Neuronal stem cell (in vitro differentiated cells): Measurements from ENCODE around the gene CAMTA2.

Experiments used
- DNase-seq: peaks from one replicate; pipeline ENCODE4 v3.0.0-alpha.2; 2013; ENCODE audit warnings: low spot score
- H2AFZ ChIP-seq: one replicate; pipeline ENCODE4 v1.6.1; 2013; ENCODE audit warnings: mild to moderate bottlenecking, low read length, inconsistent platforms
- H2AK5ac ChIP-seq: 2 replicates; pipeline ENCODE4 v1.6.1; 2013; ENCODE audit warnings: low read depth, mild to moderate bottlenecking, inconsistent platforms, low read length, moderate library complexity, mixed read lengths
- H2BK120ac ChIP-seq: 2 replicates; pipeline ENCODE4 v1.6.1; 2013; ENCODE audit warnings: low read depth, mild to moderate bottlenecking, inconsistent platforms, low read length, moderate library complexity, mixed read lengths
- H2BK12ac ChIP-seq: one replicate; pipeline ENCODE4 v1.6.1; 2013; ENCODE audit warnings: low read length, inconsistent platforms
- H2BK15ac ChIP-seq: 2 replicates; pipeline ENCODE4 v1.6.1; 2013; ENCODE audit warnings: mild to moderate bottlenecking, low read length, inconsistent platforms, mixed read lengths
- H2BK5ac ChIP-seq: one replicate; pipeline ENCODE4 v1.6.1; 2013; ENCODE audit warnings: inconsistent platforms, mild to moderate bottlenecking, low read length, moderate library complexity
- H3K14ac ChIP-seq: one replicate; pipeline ENCODE4 v1.6.1; 2013; ENCODE audit warnings: low read length, inconsistent platforms
- H3K18ac ChIP-seq: 2 replicates; pipeline ENCODE4 v1.6.1; 2013; ENCODE audit warnings: low read length, inconsistent platforms
- H3K23ac ChIP-seq: 2 replicates; pipeline ENCODE4 v1.6.1; 2013; ENCODE audit warnings: low read depth, mild to moderate bottlenecking, mixed read lengths, low read length, inconsistent platforms; ENCODE audit not compliant: poor library complexity
- H3K27ac ChIP-seq: replicated peaks from 3 replicates; pipeline ENCODE4 v1.5.1; 2013; ENCODE audit warnings: low read length, inconsistent platforms
- H3K27me3 ChIP-seq, 3 experiments: 2 replicates each; pipeline ENCODE4 v1.6.1; 2013; ENCODE audit warnings: low read length in 3 of 3, mild to moderate bottlenecking in 2 of 3, inconsistent platforms in 1 of 3, low read depth in 1 of 3, mixed read lengths in 1 of 3, moderate library complexity in 1 of 3; ENCODE audit not compliant: control insufficient read depth in 3 of 3, insufficient read depth in 3 of 3
- H3K36me3 ChIP-seq, 2 donors: replicated peaks in 1 of 2; 2 replicates each; pipeline ENCODE4 v1.6.1; 2013; ENCODE audit warnings: low read length in 2 of 2; ENCODE audit not compliant: control insufficient read depth in 2 of 2, insufficient read depth in 2 of 2
- H3K4ac ChIP-seq: 2 replicates; pipeline ENCODE4 v1.6.1; 2013; ENCODE audit warnings: inconsistent platforms, mild to moderate bottlenecking, low read length, moderate library complexity
- H3K4me1 ChIP-seq, 2 donors: 1 replicate in 1 of 2; 2 replicates in 1 of 2; pipeline ENCODE4 v1.6.1; 2013; ENCODE audit warnings: low read length in 2 of 2, low read depth in 1 of 2; ENCODE audit not compliant: control insufficient read depth in 2 of 2, insufficient read depth in 1 of 2
- H3K4me2 ChIP-seq: one replicate; pipeline ENCODE4 v1.6.1; 2013; ENCODE audit warnings: mild to moderate bottlenecking, low read length, inconsistent platforms; ENCODE audit not compliant: insufficient read depth, poor library complexity, severe bottlenecking
- H3K4me3 ChIP-seq, 2 donors: 2 replicates each; pipeline ENCODE4 v1.5.1; 2013; ENCODE audit warnings: low read length in 2 of 2, mild to moderate bottlenecking in 2 of 2, inconsistent platforms in 1 of 2, moderate library complexity in 1 of 2
- H3K79me1 ChIP-seq: one replicate; pipeline ENCODE4 v1.6.1; 2013; ENCODE audit warnings: low read depth, mild to moderate bottlenecking, inconsistent platforms, low read length, moderate library complexity
- H3K9ac ChIP-seq: one replicate; pipeline ENCODE4 v1.6.1; 2013; ENCODE audit warnings: mild to moderate bottlenecking, low read depth, low read length, inconsistent platforms; ENCODE audit not compliant: poor library complexity
- H3K9me3 ChIP-seq, 2 donors: replicated peaks in 1 of 2; 2 replicates each; pipeline versions ENCODE3 to v1.6.1; 2013; ENCODE audit warnings: low read length in 2 of 2, mild to moderate bottlenecking in 2 of 2, inconsistent platforms in 1 of 2, low read depth in 1 of 2, mixed read lengths in 1 of 2, moderate library complexity in 1 of 2; ENCODE audit not compliant: control insufficient read depth in 2 of 2, insufficient read depth in 1 of 2
- H4K8ac ChIP-seq: one replicate; pipeline ENCODE4 v1.6.1; 2013; ENCODE audit warnings: low read depth, mild to moderate bottlenecking, inconsistent platforms, low read length, moderate library complexity
- H4K91ac ChIP-seq: one replicate; pipeline ENCODE4 v1.6.1; 2013; ENCODE audit warnings: low read length, low read depth, mild to moderate bottlenecking, inconsistent platforms; ENCODE audit not compliant: poor library complexity
- WGBS, 2 donors: extraction: QIAGEN DNeasy Blood & Tissue Kit; methylation state at CpG; one replicate each; pipeline ENCODE4 v1.1.7; 2013; ENCODE audit warnings: missing lambda C conversion rate in 2 of 2, mixed read lengths in 1 of 2; ENCODE audit not compliant: insufficient read length in 2 of 2, insufficient replicate concordance in 1 of 2; ENCODE audit errors: extremely low coverage in 2 of 2; 5-methylcytosine and 5-hydroxymethylcytosine counted together

Gene CAMTA2

GRCh38 chr17:5014357-5014756, 26.9 kb upstream of the CAMTA2 start:
- no peak overlapping the region for H2AFZ ChIP-seq
- no peak overlapping the region for H2AK5ac ChIP-seq
- H3K4ac ChIP-seq = no peak overlapping the region
- H3K27me3 ChIP-seq = no peaks in the 10 kb centered on the region
- WGBS, 2 donors = no CpG with 5 or more reads among the region's 4 CpGs
- no peak overlapping the region for H3K4me2 ChIP-seq
- no peak overlapping the region for H3K14ac ChIP-seq
- H2BK15ac ChIP-seq = no peak overlapping the region
- no peak for DNase-seq
- peaks cover 4% of the 10 kb centered on the region for H3K79me1 ChIP-seq
- H2BK5ac ChIP-seq = no peak overlapping the region
- H3K4me3 ChIP-seq = no peak overlapping the region
- H3K18ac ChIP-seq = no peak overlapping the region
- H3K9ac ChIP-seq = no peak overlapping the region
- H3K23ac ChIP-seq = peak overlapping the region; percentile 18
- no peak overlapping the region for H2BK12ac ChIP-seq
- no peaks in the 10 kb centered on the region for H3K9me3 ChIP-seq
- no peaks in the 10 kb centered on the region for H3K4me1 ChIP-seq
- H4K91ac ChIP-seq = no peak overlapping the region
- H2BK120ac ChIP-seq = no peak overlapping the region
- no peak overlapping the region for H4K8ac ChIP-seq
- peaks cover 32 to 80% of the 10 kb centered on the region in 2 donors for H3K36me3 ChIP-seq
- H3K27ac ChIP-seq = no peak overlapping the region

- no peak overlapping the region for H4K91ac ChIP-seq
- peaks cover 40 to 86% of the 10 kb centered on the region in 2 donors for H3K36me3 ChIP-seq
- H3K4me3 ChIP-seq = no peak overlapping the region
- no peak overlapping the region for H4K8ac ChIP-seq
- no peak overlapping the region for H3K4ac ChIP-seq
- no peak overlapping the region for H2BK120ac ChIP-seq
- H2BK5ac ChIP-seq = no peak overlapping the region
- WGBS, 2 donors = no CpG with 5 or more reads among the region's 6 CpGs
- no peak overlapping the region for H2BK15ac ChIP-seq
- H2BK12ac ChIP-seq = no peak overlapping the region
- H3K14ac ChIP-seq = no peak overlapping the region
- H3K9ac ChIP-seq = peak overlapping the region; percentile 39
- no peak overlapping the region for H3K18ac ChIP-seq
- H3K4me1 ChIP-seq = no peaks in the 10 kb centered on the region
- DNase-seq = no peak
- H2AFZ ChIP-seq = no peak overlapping the region
- H2AK5ac ChIP-seq = no peak overlapping the region
- H3K9me3 ChIP-seq = no peaks in the 10 kb centered on the region
- no peak overlapping the region for H3K23ac ChIP-seq
- no peak overlapping the region for H3K4me2 ChIP-seq
- H3K79me1 ChIP-seq = peaks cover 7% of the 10 kb centered on the region
- no peaks in the 10 kb centered on the region for H3K27me3 ChIP-seq
- no peak overlapping the region for H3K27ac ChIP-seq
Observed at GRCh38 chr17:5011928-5012327, 24.5 kb upstream of the CAMTA2 start.

- no peak overlapping the region for H3K27ac ChIP-seq
- no peak overlapping the region for H2BK120ac ChIP-seq
- no peak overlapping the region for H3K14ac ChIP-seq
- H2BK12ac ChIP-seq = no peak overlapping the region
- H3K79me1 ChIP-seq = peaks cover 11% of the 10 kb centered on the region
- DNase-seq = no peak
- H2BK5ac ChIP-seq = no peak overlapping the region
- H3K9ac ChIP-seq = peak overlapping the region; percentile 34
- no peak overlapping the region for H4K8ac ChIP-seq
- H2AK5ac ChIP-seq = no peak overlapping the region
- H3K36me3 ChIP-seq = peaks cover 52 to 80% of the 10 kb centered on the region in 2 donors
- no peak overlapping the region for H2BK15ac ChIP-seq
- H3K9me3 ChIP-seq = no peaks in the 10 kb centered on the region
- no peak overlapping the region for H3K23ac ChIP-seq
- no peak overlapping the region for H3K4ac ChIP-seq
- no peak overlapping the region for H3K4me3 ChIP-seq
- no peak overlapping the region for H2AFZ ChIP-seq
- H3K4me1 ChIP-seq = peaks cover 4 to 14% of the 10 kb centered on the region in 2 donors
- no peaks in the 10 kb centered on the region for H3K27me3 ChIP-seq
- no peak overlapping the region for H3K18ac ChIP-seq
- H3K4me2 ChIP-seq = no peak overlapping the region
- no CpG with 5 or more reads among the region's 18 CpGs for WGBS, 2 donors
- H4K91ac ChIP-seq = no peak overlapping the region
Observed at GRCh38 chr17:5003214-5003867, 15.9 kb upstream of the CAMTA2 start.

- no peak overlapping the region for H2BK15ac ChIP-seq
- no peak overlapping the region for H4K8ac ChIP-seq
- H2BK120ac ChIP-seq = no peak overlapping the region
- H3K18ac ChIP-seq = no peak overlapping the region
- no peaks in the 10 kb centered on the region for H3K9me3 ChIP-seq
- H3K79me1 ChIP-seq = peaks cover 9% of the 10 kb centered on the region
- H3K36me3 ChIP-seq = peaks cover 42 to 69% of the 10 kb centered on the region in 2 donors
- peaks cover 4 to 14% of the 10 kb centered on the region in 2 donors for H3K4me1 ChIP-seq
- H3K4ac ChIP-seq = no peak overlapping the region
- no peak overlapping the region for H3K14ac ChIP-seq
- no peak overlapping the region for H2AFZ ChIP-seq
- no peak overlapping the region for H3K27ac ChIP-seq
- no peak overlapping the region for H3K23ac ChIP-seq
- H2BK5ac ChIP-seq = no peak overlapping the region
- no peaks in the 10 kb centered on the region for H3K27me3 ChIP-seq
- peak overlapping the region; percentile 2 for H3K9ac ChIP-seq
- DNase-seq = no peak
- H3K4me2 ChIP-seq = no peak overlapping the region
- no peak overlapping the region for H2AK5ac ChIP-seq
- H2BK12ac ChIP-seq = no peak overlapping the region
- no peak overlapping the region for H3K4me3 ChIP-seq
- no peak overlapping the region for H4K91ac ChIP-seq
- no CpG with 5 or more reads among the region's 20 CpGs for WGBS, 2 donors
Observed at GRCh38 chr17:5002121-5002788, 14.8 kb upstream of the CAMTA2 start.
